ENCODE measurements around the gene AMN.
"Not testable (repeated sequence)": the region's sequence is repeated elsewhere in the genome, so short reads cannot be mapped to it uniquely, and the experiment has no call there.

The AMN gene

DNA sequence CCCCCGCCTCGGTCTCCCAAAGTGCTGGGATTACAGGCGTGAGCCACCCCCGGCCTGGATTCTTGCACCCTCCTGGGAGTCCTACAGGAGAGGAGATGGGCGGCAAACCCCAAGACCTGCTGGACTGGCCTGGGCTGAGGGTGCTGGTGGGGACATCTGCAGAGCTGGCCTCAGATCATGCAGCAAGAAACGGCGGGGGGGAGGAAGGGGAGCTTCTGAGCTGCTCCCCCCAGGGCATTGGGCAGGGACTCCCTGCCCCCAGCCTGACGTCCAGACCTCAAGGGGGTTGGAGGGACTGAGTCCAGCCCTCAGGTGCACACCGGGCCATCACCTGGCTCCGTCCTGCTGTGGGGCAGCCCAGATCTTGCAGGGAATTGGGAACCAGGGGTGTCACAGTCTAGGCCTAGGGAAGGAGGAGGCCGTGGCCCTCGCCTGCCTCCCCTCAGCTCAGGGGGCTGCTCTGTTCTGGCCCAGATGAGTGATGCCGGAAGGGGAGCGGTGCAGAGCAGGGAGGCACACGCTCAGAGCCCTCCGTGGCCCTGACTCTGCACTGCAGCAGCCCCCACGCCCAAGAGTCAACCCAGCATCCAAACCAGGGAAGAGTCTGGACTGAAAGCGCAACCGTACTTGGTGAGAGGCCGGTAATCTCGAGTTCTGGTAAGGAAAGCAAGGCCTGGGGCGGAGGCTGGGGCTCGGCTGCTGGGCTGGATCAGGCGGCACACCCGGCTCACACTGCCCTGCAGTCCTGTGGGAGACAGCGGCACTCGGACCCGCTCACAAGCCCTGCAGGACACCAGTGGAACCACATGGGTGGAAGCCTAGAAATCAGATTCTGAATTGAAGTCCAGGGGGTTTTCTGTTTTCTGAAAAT is 8.9 kb upstream of the AMN start:
- no peak for DNase-seq

DNA sequence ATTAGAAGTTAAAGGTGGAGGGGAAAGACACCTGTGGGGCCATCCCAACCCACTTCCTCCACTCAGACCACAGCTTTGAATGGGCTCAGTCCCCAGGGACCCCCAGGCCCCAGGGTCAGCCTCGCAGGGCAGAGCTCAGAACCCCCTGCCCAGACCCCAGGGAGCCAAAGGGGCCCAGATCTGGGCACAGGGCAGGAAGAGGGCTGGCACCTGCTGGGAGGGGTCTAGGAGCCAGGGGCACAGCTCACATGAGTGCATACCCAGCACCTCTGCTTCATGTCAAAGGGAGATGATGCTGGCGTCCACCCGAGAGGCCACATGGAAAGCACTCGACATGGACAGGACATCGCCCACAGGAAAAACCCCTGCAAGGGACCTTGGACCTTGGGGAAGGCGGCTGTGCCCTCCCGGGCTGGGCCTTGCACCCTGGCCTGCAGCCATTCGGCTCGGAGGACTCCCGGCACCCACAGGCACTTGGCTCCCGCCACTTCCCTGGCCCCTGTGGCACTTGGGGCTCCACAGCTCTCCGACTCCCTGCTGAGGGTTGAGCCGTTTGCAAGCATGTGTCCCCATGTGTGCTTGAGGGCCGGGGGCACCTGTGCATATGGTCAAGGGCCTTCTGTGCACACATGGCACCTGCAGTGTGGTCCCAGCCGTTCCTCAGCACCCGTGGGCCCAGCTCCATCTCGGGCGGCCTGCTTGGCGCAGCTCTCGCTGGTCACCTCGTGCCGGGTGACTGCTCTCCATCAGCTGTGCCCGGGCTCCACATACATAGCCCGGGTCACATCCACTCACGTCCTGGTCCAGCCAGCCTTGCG is 7.8 kb upstream of the AMN start:
- no peak for DNase-seq

DNA sequence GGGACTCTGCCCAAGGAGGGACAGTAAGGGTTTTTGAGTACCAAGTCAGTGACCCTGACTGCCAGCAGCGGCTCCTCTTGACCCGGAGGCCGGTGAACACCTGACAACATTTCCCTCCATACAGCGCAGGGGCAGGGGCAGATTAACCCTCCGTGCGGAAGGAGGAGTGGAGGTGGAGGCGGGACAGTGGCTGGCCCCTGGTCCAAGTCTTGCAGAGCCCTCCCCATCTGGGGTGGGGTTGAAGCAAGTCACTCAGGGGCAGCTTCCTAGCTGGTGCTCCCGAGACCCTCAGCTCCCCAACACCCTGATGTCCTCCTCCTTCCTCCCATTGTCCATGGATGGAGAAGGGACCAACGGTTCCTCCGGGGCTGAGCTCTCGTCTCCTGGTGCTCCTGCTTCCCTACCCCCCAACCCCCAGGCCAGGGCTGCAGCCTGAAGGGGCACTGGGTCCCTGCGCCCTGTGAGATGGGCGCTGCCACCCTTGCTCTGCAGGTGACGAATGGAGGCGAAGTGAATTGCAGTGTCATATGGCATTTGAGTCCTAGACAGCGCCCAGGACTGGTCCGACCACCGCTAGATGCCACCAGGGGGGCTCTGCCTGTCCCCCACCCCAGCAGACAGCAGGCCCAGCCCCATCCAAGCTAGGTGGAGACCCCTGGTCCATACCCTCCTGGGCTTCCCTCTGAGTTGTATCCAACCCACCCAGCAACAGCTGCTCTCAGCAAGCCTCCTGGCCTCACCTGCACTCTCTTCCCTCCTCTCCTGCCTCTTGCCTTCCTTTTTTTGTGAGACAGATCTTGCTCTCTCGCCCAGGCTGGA is 7.0 kb upstream of the AMN start:
- no peak for DNase-seq

DNA sequence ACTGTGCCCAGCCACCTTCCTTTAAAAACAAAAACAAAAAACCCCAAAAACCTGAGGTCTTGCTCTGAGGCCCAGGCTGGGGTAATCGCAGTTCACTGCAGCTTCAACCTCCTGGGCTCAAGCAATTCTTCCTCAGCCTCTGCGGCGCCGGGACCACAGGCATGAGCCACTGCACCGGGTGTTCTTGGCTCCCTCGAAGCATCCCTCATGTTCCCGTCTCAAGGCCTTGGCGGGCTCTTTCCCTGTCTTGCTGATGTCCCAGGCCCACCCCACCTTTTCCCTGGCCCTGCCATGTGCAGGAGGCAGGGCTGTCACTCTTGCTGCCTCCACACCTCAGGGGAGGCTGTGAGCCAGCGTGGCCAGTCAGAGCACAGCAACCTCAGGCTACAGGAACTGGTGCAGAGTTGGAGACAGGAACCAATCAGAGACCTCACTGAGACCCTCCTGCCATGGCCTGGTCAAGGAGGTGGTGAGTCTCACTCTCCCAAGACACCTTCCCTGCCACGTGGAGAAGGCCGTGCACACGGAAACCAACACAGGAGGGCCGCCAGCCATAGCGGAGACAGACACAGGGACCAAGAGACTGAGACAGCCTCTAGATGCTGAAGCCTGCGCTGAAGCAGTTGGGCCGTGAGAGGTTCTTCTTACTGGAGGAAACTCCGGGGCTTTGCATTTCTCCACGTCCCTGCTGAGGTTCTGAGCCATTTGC is 6.0 kb upstream of the AMN start:
- DNase-seq = no peak

DNA sequence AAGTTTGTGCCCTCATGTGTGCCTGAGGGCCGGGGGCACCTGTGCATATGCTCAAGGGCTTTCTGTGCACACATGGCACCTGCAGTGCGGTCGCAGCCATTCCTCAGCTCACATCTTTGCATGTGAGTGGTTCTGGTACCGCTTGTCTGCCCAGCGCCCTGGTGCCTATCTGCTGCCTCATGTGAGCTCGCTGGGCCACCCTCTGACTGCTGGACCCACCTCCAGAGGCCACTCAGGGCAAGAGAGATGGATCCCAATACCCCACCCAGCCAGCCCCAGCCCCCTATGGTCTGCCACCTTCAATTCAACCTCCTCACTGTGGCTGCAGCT is 5.4 kb upstream of the AMN start:
- no peak for DNase-seq

DNA sequence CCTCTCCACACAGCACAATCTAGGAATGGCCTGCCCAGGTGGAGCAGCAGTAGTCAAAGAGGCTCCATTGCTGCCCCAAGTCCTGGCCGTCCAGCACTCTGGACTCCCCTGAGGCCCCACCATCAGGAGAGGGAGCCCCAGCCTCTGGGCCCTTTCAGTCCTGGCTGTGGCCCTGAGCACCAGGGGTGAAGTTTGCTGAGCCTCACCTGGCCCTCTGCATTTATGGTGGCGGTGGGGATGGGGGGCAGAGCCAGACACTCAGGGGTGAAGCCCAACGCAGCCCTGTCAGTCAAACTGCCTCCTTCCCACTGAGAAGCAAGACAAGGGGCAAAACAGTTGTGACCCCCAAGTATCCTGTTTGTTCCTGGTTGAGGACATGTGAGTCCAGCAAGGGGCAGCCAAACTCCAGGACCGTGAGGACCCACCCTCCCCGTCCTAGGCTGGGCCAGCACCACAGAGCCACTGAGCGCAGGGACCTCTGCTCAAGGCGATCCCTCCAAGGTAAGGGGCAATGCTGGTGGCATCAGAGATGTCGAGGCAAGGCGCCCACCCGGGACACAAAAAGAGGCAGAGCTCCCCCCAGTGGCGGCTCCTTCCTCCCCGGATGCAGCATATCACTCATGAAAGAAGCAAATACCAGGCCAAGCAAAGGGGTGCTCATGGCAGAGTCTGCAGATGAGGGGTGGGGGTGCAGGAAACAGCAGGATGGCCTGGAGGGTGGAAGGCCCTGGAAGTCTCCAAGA is 4.8 kb upstream of the AMN start:
- peak in 4 of 5 experiments; percentile 27 to 62 (median 38) for DNase-seq

DNA sequence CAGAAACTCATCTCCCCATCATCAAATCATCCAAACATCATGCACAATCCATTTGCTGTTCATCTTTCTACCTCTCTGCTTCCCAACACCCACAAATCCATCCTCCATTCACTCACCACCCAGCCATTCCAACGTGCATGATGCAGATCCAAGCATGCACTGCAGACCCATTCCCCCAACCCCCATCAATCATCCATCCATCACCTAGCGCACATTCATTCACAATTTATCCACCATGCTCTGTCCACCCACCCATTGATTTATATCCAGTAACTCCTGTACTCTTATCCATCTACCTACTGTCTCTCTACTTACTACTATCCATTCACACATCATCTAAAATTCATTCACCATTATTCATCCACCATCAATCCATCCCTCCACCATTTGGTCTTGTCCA is 4.0 kb upstream of the AMN start:
- DNase-seq = no peak

DNA sequence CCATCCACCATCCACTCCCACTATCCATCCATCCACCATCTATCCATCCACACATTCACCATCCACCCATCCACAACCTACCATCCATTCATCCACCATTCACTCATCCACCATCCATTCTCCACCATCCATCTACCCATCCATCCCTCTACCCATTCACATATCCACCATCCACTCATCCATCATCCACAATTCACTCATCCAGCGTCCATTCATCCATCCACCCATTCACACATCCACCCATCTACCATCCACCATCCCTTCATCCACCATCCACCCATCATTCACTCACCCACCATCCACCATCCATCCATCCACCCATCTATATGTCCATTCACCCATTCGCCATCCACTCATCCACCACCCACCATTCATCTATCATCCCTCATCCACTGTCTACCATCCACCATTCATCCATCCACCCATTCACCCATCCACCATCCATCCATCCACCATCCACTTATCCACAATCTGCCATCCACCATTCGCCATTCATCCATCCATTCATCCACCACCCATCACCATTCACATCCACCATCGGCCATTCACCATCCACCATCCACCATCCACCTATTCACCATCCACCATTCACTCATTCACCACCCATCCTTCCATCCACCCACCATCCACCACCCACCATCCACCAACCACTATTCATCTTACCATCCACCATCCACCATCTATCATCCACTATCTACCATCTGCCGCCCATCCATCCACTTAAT is 2.0 kb upstream of the AMN start:
- no peak for DNase-seq

DNA sequence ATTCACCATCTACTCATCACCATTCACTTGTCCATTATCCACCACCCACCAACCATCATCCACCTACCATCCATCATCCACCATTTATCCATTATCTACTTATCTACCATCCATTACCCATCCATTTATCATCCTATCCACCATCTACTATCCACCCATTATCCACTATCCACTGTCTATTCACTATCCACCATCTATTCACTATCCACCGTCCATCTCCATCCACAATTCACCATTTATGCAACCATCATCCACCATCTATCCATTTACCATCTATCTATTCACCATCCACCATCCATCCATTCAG is 1.5 kb upstream of the AMN start:
- DNase-seq = no peak

DNA sequence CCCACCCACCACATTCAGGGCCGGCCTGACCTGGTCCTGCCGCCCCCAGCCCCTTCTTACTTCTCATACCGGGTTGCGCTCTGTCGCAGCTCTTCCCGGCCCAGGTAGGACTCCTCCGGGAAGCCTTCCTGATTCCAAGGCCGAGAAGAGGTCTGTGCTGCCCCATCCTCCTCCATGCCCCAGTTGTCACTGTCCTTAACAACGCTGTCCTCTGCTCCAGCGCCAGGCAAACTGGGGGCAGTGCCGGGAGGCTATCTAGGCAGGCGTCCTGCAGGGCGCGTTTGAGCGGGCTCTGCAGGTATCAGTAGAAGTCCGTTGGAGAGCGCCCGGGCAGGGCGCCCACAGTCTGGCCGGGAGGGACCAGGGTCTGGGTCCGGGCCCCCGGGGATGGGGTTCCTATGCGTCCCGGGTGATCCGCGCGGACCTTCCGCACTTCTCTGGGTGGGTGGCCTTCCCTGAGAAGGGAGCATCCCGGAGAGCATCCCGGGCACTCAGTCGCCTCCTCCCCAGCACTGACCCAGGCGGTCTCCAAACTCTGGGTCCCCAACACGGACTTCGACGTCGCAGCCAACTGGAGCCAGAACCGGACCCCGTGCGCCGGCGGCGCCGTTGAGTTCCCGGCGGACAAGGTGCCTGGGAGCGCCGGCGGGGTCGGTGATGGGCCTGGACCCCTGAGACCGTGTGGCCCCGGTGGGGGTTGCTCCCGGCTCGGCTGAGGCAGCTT is 900 bp downstream of the AMN start:
- DNase-seq = no peak

DNA sequence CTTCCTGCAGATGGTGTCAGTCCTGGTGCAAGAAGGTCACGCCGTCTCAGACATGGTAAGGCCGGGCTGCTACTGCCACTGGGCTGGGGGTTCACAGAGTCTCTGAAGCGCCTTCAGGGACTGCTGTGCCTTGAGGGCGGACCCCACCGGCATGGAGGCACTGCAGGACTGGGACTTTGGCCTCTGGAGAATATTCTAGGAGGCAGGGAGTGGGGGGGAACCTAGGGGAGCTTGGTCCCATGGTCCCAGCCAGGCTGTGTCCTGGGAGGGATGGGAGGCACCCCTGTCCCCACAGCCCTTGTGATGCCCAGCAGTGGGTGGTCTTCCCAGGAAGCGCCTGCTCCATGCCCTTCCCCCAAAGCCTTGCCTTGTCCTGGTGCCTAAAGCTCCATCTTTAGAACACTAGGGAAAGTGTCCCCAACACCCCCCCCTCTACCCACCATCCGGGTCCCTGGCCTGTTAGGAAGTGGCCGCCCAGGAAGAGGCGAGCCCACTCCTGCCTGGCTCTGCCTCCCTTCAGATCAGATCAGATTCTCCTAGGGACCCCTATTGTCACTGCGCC is 1.5 kb downstream of the AMN start:
- no peak for DNase-seq

DNA sequence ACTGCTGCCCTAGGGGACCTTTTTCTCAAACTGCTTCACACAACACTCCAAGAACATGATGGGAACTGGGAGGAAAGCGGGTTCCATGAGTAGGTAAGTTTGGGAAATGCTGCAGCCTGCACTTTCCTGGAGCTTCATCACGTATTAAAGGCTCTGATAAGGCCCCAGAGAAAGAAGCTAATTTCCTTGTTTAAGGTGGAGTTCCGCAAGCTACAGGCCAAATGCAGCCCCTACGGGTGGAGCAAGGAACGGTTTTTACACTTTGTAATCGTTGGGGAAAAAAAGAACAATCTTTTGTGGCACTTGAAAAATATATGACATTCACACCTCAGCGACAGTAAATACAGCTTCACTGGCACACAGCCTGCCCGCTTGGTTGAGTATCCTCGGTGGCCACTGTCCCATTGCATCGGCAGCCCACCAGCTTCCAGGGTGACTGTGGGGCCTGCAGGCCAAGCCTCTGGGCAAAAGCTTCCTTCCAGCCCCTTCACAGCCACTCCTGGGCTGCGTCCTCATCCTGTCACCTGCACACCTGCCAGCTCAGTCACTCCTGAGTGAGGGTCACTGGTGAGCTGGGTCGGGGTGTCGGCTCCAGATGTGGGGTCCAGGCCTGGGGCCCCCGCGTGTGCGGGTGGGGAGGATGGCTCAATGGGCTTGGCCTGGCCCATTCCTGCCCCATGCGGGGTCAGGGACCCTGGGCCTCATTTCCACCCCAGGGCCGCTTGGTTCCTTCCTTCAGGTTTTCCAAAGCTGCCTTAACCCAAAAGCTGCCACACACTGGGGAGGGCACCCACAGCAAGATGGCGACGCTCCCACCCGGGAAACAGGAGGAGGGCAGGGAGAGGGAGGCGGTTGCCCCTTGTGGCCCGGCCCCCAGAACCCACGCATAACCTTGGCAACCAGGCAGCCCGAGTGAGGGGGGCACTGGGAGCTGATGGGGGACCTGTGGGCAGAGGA is 2.4 kb downstream of the AMN start:
- DNase-seq = no peak

DNA sequence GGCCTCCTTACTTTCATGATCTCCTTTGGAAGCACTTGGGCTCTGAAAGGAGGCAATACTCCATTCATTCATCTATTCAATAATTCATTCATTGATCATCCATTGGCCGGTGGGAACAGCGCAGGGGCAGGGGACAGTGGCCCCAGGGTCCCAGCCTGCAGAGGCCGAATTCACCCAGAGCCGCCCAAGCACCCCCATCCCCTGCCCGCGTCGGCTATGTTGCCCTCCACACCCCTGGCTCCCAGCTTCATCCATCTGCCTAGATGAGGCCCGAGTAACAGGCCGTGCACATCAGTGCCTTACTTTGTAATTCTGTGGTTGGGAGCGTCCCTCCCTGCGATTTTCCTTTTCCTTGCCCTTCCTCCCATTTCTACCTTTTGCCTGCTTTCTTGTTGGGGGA is 3.2 kb downstream of the AMN start:
- no peak for DNase-seq

DNA sequence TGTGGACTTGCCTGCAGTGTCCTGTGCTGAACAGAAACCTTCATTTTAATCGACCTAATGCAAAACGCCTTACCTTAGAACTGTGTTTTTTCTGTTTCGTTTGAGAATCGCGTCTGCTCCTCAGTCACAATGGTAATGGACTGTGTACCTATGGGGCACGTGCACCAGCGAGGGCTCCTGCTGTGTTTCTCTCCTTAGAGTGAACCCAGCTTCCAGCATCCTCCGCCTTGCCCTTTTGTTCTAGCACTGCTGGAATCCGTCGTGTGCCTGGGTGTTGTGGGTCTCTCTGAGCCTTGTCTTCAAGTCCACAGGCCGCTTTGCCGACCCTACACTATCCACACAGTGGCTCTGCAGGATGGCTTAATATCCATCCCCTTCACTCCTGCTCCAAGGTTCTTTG is 3.6 kb downstream of the AMN start:
- DNase-seq = no peak

DNA sequence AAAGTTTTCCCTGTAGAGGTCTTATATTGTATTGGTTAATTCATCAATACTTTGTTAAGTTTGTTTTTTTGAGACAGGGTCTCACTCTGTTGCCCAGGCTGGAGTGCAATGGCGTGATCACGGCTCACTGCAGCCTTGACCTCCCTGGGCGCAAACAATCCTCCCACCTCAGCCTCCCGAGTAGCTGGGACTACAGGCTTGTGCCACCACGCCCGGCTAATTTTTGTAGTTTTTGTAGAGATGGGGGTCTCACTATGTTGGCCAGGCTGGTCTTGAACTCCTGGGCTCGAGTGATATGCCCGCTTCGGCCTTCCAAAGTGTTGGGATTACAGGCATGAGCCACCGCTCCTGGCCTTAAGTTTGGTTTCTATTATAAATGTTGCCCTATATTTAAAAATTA is 4.4 kb downstream of the AMN start:
- not testable (repeated sequence) for DNase-seq

DNA sequence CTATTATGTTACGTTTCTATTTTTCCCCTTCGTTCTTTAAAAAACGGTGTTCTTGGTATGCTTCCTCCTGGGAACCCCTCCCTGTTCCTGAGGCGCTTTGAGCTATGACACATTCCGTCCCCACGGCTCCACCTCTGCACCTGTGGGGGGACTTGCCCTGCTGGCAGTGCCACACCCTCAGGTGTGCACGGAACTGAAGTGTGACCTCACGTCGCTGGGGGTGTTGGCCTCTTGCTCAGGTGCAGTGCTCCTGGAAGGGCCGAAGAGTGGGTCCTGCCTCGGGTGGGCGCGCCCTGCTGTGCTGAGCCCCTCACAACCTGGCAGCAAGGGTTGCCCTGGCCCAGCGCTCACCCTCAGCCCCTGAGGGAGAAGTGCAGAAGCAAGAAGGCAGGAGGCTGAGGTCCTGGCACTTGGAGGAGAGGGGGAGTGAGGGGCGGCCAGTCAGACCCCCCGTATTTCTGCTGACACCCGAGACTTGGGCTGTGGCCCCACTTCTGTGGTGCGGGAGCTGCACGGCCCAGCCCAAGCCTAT is 4.9 kb downstream of the AMN start:
- DNase-seq = no peak

DNA sequence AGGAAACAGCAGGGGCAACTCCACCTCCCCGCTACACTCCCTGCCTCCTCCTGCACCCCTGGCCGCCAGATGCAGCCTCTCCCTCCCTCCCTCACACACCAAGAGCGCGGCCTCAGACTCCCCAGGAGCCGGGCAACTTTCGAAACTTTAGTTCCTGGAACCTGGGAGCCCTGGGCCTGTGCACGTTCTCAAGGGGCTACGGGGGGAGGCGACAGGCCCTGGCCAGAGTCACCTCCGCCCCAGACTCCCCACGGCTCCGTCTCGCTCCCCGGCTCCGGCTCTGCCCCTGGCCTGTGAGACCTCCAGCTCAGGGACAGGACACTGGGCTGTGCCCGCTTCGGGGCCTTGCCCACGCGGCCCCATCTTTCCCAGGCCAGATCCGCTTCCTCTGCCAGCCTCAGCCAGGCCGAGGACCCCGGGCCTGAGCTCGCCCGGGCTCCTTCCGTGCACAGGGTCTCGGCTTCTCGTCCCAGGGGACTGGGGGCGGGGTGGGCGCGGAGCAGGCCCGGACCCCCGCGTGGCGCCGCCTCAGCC is 5.5 kb downstream of the AMN start:
- no peak for DNase-seq

DNA sequence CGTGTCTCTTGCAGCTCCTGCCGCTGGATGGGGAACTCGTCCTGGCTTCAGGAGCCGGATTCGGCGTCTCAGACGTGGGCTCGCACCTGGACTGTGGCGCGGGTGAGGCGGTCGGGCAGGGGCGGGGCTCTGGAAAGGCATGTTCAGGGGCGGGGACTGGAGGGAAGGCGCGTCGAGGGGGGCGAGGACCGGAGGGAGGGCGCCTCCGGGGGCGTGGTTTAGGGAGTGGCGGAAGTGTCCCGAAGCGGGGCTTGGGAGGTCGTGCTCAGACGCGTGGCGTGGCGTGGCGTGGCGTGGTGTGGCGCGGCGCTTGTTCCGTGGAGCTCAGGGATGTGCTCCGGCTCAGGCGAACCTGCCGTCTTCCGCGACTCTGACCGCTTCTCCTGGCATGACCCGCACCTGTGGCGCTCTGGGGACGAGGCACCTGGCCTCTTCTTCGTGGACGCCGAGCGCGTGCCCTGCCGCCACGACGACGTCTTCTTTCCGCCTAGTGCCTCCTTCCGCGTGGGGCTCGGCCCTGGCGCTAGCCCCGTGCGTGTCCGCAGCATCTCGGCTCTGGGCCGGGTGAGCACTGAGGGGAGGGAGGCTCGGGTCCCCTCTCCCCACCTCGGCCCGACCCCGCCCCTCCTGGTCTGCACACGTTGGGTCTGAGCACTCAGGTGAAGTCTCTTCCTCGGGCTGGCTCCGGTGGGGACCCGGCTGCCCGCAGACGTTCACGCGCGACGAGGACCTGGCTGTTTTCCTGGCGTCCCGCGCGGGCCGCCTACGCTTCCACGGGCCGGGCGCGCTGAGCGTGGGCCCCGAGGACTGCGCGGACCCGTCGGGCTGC is 6.2 kb downstream of the AMN start:
- DNase-seq = peak; percentile 55 to 75 (median 69)
